HFFc6 (cell line): ENCODE data around the gene CMTM1. TPM values are rescaled to one million over a fixed set of nuclear protein-coding genes. Genes with fewer than 3 reads are reported as not detected.

Experiments
- DNase-seq: peaks from one replicate; pipeline ENCODE4 v3.0.0-alpha.2; 2018
- H3K27ac Mint-ChIP-seq: 2 replicates; pipeline ENCODE4 v1.8.0; 2020; ENCODE audit warnings: mild to moderate bottlenecking, mixed read lengths
- H3K27me3 Mint-ChIP-seq: 2 replicates; pipeline ENCODE4 v1.8.0; 2021; ENCODE audit warnings: mild to moderate bottlenecking, moderate library complexity, mixed read lengths; ENCODE audit not compliant: insufficient read depth
- H3K36me3 Mint-ChIP-seq: 2 replicates; pipeline ENCODE4 v1.8.0; 2021; ENCODE audit warnings: low read depth, mixed read lengths
- H3K4me1 Mint-ChIP-seq: 2 replicates; pipeline ENCODE4 v1.8.0; 2020; ENCODE audit warnings: low read depth, mixed read lengths
- H3K4me3 Mint-ChIP-seq: 2 replicates; pipeline ENCODE4 v1.8.0; 2020; ENCODE audit warnings: mild to moderate bottlenecking, moderate library complexity, mixed read lengths
- H3K9me3 Mint-ChIP-seq: 2 replicates; pipeline ENCODE4 v1.8.0; 2020; ENCODE audit warnings: mild to moderate bottlenecking, mixed read lengths
- total RNA-seq, 6 experiments: library from RNA; stranded (reverse); fragmentation: NEBNext Ultra II Directional; extraction: Animal tissue kit (Norgen Biotek cat#: 25700); gene quantifications; 2 replicates in 1 of 6; 3 replicates in 5 of 6; pipeline ENCODE4 v1.2.3, GENCODE V29; 2021
- TF ChIP-seq, protein P1 (sequence below): fragments of 200-600 bp; sonication (generic); IDR thresholded peaks from 2 replicates; pipeline ENCODE4 v1.5.0; 2021; ENCODE audit warnings: antibody characterized with exemption, mild to moderate bottlenecking

Gene CMTM1
- total RNA-seq, 6 experiments from 2014 or later = 4.2 to 5.5 (median 4.9) TPM

DNA sequence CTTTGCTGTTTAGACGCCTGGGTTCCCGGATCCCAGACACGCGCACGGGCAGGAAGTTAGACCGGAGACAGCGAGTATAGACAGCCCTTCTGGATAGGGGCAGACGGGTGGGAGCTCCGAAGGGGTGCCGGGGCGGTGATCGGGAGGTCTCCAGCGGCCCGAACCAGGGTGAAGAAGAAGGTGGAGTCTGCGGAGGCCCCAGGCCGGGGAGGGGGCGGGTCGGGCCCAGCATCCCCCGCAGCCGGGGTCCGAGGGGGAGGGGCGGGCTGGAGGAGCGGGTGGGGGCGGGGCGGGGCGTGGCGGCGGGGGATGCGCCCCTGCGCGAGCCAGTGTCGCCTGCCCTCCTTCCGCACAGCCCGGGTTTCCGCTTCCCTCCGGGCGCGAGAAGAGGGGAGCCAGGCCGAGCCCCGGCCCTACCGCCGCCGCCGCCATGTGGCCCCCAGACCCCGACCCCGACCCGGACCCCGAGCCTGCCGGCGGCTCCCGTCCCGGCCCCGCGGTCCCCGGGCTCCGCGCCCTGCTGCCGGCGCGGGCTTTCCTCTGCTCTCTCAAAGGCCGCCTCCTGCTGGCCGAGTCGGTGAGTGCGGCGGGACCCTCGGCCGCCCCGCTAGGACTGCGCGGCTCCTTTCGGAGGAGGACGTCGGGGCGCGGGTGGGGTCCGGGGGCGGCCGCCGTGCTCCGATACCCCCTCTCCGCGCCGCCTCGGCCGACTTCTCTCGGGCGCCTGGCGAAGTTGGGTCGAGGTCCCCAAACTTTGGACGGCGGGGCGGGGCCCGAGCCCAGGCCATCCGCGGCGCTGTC is 38.3 kb downstream of the CMTM1 start, which contains the start of gene CMTM3:
Gene CMTM3 (plus strand): TSS at position 329 of the 801 bp plus-strand sequence. CDS start 102 bp downstream, at position 431.
- DNase-seq = peak; percentile 15
- Mint-ChIP-seq H3K36me3 (peaks cover 8% of the 10 kb centered on the region), H3K27ac (peak within 1 kb of the TSS; percentile 69), H3K4me1 (peaks cover 29% of the 10 kb centered on the region), H3K9me3 (peaks cover 4% of the 10 kb centered on the region; the same call in 1 of the 2 replicates), H3K27me3 (peaks cover 4% of the 10 kb centered on the region), H3K4me3 (peak within 1 kb of the TSS; percentile 87)
- TF ChIP-seq, protein P1, sequence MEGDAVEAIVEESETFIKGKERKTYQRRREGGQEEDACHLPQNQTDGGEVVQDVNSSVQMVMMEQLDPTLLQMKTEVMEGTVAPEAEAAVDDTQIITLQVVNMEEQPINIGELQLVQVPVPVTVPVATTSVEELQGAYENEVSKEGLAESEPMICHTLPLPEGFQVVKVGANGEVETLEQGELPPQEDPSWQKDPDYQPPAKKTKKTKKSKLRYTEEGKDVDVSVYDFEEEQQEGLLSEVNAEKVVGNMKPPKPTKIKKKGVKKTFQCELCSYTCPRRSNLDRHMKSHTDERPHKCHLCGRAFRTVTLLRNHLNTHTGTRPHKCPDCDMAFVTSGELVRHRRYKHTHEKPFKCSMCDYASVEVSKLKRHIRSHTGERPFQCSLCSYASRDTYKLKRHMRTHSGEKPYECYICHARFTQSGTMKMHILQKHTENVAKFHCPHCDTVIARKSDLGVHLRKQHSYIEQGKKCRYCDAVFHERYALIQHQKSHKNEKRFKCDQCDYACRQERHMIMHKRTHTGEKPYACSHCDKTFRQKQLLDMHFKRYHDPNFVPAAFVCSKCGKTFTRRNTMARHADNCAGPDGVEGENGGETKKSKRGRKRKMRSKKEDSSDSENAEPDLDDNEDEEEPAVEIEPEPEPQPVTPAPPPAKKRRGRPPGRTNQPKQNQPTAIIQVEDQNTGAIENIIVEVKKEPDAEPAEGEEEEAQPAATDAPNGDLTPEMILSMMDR = peak; percentile 92

DNA sequence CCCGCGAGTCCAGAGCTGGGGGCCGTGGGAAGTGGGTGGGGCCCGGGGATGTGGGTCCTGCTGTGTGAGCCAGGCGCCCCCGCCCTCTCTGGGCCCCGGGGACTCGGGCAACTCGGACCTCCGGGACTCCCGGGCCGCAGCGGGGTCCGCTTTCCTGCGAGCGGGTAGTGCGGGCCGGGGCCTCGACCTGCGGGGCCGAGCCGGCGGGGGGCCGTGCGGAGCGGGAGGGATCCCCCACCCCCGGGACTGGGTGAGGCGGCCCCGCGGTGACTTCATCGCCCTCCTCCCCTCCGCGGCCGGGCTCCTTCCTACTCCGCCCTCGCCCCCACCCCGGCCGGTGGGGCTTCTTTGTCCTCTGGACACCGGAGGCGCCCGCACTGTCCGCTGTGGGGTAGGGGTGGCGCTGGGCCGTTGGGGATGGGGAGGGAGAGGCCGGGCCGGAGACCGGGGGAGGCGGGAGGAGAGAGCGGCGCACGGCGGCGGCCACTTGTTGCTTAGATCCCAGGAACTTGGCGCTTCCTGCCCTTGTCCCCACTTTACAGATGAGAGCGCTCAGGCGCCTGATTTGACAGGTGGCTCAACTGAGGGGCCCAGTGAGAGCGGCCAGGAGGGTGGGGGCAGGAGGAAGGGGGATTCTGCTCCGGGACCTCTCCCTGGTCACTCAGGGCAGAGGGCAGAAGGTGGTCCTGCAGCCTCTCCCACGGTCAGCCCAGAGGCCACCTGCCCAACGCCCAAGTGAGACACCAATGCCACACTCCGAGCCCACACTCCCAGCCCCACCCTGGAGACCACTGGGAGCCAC is 39.1 kb downstream of the CMTM1 start:
- peaks cover 4% of the 10 kb centered on the region for H3K27me3 Mint-ChIP-seq

DNA sequence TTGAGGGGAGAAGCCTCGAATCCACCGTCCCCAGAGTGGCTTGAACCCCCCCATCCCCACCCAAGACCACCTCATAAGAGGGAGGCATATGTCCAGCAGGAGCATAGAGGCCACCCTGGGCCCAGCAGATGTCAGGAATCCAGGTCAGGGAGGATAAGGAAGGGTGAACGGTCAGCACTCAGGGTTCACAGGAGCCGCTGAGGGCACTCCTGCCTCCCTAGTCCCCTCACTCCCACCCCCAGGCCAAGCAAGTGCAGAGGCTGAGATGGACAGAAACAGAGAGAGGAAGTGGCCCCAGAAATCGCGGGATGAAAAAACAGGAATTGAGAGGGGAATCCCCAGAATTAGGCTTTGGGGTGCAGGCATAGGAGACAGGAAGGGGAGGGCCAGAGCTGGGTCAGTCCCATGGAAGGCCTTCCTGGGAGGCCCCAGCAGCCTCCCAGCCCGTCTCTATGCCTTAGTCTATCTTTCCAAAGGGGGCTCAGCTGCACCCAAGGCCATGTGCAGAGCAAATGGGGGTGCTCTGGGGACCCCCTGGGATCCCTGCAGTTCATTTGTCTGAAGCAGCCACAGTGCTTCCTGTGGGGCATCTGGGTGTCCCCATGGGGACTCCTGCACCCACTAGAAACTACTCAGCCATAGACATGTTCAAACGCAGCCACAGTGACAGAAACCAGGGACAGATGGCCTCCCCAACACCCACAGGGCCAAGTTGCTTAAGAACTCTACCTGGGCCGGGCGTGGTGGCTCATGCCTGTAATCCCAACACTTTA is 39.9 kb downstream of the CMTM1 start:
- TF ChIP-seq, protein P1 = no peak
- Mint-ChIP-seq H3K4me3 (peak overlapping the region; percentile 76), H3K27me3 (no peaks in the 10 kb centered on the region; the same call in none of the 2 replicates), H3K27ac (peak overlapping the region; percentile 48), H3K4me1 (peaks cover 29% of the 10 kb centered on the region), H3K9me3 (no peaks in the 10 kb centered on the region), H3K36me3 (peaks cover under 1% of the 10 kb centered on the region; the same call in 1 of the 2 replicates)
- DNase-seq = no peak

More for the DNA sequence above, 39.1 kb downstream of the CMTM1 start:
- peaks cover 29% of the 10 kb centered on the region for H3K4me1 Mint-ChIP-seq
- TF ChIP-seq, protein P1 = peak; percentile 64; the same call in 1 of the 2 replicates
- peak overlapping the region; percentile 38; the same call in 1 of the 2 replicates for H3K27ac Mint-ChIP-seq
- H3K36me3 Mint-ChIP-seq = peaks cover 8% of the 10 kb centered on the region
- peak overlapping the region; percentile 76 for H3K4me3 Mint-ChIP-seq
- peaks cover 4% of the 10 kb centered on the region; the same call in 1 of the 2 replicates for H3K9me3 Mint-ChIP-seq
- DNase-seq = peak; percentile 1

DNA sequence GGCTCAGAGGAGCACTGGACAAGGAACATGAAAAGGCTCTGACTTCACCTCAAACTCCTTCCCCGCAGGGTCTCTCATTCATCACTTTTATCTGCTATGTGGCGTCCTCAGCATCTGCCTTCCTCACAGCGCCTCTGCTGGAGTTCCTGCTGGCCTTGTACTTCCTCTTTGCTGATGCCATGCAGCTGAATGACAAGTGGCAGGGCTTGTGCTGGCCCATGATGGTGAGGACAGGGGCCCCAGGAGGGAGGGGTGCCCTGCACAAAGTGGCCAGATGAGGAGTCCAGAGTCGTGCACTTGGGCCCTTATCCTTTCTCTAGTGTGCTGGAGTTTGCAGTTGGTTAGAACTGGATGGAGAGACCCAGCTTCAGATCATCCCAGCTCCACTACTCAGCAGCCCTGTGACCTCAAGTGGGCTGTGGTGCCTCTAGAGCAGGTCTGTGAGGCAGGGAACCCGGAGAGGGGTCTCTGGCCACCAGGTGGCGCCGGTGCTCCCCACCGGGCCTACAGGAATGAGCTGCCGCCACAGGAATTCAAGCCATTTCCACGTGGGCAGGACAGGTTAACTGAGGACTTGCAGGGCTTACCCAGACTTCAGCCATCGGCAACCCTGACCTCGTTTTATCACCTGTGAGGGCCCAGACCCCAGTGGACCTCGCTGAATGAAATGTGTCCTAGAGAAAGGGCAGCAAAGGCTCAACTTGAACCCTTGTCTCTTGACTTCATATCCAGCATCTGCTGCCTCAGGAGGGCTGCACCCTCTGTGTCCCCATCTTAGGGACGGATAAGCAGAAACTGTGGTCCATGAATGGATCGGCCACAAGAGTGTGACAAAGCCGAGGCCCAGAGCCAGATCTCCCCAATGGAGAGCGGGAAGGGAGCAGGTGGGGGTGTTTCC is 42.3 kb downstream of the CMTM1 start:
- no peaks in the 10 kb centered on the region for H3K9me3 Mint-ChIP-seq
- peaks cover 27% of the 10 kb centered on the region for H3K4me1 Mint-ChIP-seq
- H3K27me3 Mint-ChIP-seq = no peaks in the 10 kb centered on the region; the same call in 1 of the 2 replicates
- DNase-seq = peak; percentile 79
- H3K36me3 Mint-ChIP-seq = no peaks in the 10 kb centered on the region
- TF ChIP-seq, protein P1 = peak; percentile 99
- peak overlapping the region; percentile 48 for H3K27ac Mint-ChIP-seq
- H3K4me3 Mint-ChIP-seq = no peak overlapping the region
